GM19193 (cell line): Measurements from ENCODE around the gene TEAD3.

Experiments used
- POLR2A ChIP-seq: IDR thresholded peaks from 4 replicates; pipeline ENCODE4 v1.6.1; 2011; ENCODE audit not compliant: insufficient read depth, insufficient read length; ENCODE audit errors: extremely low read depth

TEAD3 gene

DNA sequence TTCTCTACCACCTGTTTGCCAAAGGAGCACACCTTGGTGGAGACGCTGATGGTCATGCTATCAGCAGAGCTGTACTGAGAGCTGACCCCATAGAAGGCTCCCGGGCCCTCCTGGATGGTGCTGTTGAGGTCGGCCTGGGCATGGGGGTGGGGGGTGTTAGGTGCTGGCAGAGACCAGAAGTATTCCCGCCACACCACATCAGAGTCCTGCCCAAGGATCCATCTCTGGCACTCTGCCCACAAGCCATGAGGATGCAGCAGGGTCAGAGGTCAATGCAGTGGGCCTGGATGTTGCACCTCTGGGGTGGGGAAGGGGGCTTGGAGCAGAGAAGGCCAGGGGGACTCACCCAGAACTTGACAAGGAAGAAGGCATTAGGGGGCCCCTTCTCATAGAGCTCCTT, 21.3 kb downstream of the TEAD3 start:
- no peak for TF ChIP-seq POLR2A

DNA sequence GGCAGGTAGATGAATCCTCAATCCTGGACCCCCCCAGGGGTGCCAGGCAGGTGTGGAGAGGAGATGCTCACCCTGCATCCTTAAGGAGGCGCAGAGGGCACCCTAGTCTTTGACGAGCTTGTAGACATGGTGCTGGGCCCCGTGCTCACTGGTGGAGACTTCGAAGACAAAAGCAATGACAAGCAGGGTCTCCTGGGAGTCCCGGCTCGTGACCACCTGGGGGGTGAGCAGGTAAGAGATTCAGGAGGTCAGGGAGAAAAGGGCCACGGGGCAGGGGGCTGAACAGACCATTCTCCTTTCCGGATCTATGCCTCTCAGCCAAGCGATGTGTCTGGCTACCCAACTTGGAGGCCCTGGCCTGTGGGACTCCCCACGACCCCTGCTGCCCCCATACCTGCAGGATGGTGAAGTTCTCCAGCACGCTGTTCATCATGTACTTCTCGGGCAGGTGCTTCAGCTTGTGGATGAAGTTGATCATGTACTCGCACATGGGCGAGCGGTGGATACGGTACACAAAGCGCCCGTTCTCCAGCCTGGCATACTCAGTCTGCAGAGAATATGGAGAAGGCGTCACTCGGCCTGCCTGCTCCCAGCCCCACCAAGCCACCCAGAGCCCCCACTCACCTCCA, 21.8 kb downstream of the TEAD3 start:
- no peak for TF ChIP-seq POLR2A

GRCh38 chr6:35474131-35474941, 22.5 kb downstream of the TEAD3 start:
- TF ChIP-seq POLR2A, result peak; percentile 36

- TF ChIP-seq POLR2A, result no peak
Observed at GRCh38 chr6:35473850-35474130, 23.1 kb downstream of the TEAD3 start.

GRCh38 chr6:35473075-35473849, 23.6 kb downstream of the TEAD3 start:
- peak; percentile 33 for TF ChIP-seq POLR2A

DNA sequence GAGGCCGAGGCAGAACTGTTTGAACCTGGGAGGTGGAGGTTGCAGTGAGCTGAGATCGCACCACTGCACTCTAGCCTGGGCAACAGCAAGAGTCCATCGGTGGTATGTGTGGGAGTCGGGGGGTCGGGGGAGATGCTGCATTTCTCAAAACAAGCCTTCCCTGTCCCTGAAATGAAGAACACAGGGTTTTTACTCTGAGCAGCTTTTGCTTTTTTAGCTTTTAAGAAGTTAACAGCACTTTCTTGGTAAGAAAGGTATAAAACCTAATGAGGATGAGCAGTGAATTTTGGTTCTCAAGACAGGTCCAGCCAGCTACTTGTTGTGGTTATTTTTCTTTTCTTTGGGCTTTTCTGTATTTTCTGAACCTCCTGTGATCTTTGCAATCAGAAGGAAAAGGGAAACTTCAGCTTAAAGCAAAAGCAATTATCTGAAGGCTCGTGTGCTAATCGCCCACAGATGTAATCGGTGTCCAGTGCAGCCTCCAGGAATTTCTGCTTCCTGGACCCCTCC, 25.0 kb downstream of the TEAD3 start:
- no peak for TF ChIP-seq POLR2A

GRCh38 chr6:35470663-35471120, 26.2 kb downstream of the TEAD3 start:
- TF ChIP-seq POLR2A, result peak; percentile 1

DNA sequence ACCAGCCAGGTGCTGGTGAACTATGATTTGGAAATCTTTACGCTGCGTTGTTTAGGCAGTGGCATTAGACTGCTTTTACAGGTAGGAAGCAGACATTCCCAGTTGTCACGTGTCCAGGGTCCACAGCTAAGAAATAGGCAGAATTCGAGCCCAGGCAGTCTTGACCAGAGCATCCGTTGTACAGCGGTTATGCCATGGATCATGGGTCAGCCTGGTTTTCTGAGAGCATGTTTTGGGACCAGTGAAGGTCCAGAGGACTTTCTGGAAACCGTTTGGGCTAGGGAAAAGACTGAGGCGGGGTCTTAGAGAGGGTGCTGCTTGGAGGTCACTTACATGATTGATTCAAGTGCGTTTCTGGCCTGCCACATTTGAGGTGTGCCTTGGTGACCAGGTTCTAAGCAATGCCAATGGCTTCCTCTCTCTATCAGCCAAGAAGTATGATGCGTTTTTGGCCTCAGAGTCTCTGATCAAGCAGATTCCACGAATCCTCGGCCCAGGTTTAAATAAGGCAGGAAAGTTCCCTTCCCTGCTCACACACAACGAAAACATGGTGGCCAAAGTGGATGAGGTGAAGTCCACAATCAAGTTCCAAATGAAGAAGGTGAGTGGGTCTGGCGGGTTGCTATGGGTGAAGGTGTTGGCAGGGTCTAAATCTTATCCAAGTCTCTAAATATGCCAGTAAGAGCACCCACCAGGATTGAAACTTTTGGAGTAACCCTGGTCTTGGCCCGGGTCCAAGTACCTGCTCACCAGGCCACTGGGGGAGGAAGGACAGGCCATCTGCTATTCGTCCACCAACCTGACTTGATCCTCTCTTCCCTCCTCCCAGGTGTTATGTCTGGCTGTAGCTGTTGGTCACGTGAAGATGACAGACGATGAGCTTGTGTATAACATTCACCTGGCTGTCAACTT, 26.9 kb downstream of the TEAD3 start:
- TF ChIP-seq POLR2A, result peak; percentile 38

- TF ChIP-seq POLR2A, result no peak
Observed at GRCh38 chr6:35468980-35469750, 27.7 kb downstream of the TEAD3 start.

DNA sequence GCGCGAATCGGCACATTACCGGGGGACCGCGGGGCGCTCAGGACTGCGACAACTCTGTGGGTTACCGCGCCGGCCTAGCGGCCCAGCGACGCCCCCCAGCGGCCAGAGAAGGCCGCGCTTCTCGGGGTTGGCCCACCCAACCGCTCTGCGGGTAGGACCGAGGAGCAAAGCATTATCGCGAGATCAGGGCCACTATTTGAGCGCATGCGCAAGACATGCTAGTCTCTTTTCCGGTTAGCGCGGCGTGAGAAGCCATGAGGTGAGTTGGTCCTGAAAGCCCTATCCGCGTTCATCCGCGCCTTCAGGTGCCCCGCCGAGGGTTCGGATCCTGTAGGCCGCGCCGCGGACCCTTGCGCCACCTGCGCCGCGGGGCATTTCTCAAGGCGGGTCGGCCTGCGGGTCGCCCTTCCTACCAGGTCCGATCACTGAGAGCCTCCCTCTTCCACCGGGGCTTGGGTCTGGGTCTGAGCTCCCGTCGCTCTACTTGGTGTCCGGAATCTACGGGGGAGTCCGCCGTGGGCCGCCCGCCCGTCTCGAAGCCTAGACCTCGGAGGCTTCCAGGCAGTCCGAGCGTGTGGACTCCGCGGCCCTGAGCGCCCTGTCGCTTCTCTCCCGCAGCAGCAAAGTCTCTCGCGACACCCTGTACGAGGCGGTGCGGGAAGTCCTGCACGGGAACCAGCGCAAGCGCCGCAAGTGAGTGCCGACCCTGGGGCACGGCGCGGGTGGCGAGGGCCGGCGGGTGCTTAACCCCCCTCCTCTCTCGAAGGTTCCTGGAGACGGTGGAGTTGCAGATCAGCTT, 28.5 kb downstream of the TEAD3 start, which contains the start of gene RPL10A:
RPL10A (plus strand) TSS at position 221 of the 799 bp plus-strand sequence; CDS start at position 255, 34 bp downstream.
- peak; percentile 100 for TF ChIP-seq POLR2A

GRCh38 chr6:35465646-35466045, 31.2 kb downstream of the TEAD3 start:
- no peak for TF ChIP-seq POLR2A

DNA sequence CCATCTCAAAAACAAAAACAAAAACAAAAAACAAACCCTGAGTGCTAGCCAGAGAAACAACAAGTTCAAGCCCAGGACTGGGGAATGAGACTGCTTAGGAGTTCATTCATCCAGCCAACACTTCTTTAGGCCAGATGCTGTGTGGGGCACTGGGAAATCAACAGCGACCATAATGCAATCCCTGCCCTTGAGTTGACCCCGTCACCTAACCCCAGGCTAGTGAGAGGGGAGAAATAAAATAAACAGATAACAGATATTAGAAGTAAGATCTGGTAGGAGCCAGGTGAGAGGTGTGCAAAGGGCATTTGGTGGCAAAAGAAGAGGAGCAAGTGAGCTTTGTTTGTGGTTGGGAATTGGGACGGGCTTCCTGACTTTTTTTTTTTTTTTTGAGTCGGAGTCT, 33.6 kb downstream of the TEAD3 start:
- no peak for TF ChIP-seq POLR2A

GRCh38 chr6:35461270-35461669, 35.6 kb downstream of the TEAD3 start:
- no peak for TF ChIP-seq POLR2A
